ENCODE results near the gene ANO8.
"Not testable (repeated sequence)": the region's sequence is repeated elsewhere in the genome, so short reads cannot be mapped to it uniquely, and the experiment has no call there.

Gene ANO8

GRCh38 chr19:17309965-17310461, 24.6 kb downstream of the ANO8 start:
- no peak for DNase-seq (ENCODE audit: low read depth)

- DNase-seq (ENCODE audit: low read depth): peak; percentile 96
Measured at GRCh38 chr19:17309198-17309964, 25.3 kb downstream of the ANO8 start, which contains the start of gene DDA1. Gene DDA1 (plus strand): TSS chr19:17309563. CDS start chr19:17309655, 92 bp downstream.

GRCh38 chr19:17307876-17308377, 26.7 kb downstream of the ANO8 start:
- DNase-seq (ENCODE audit: low read depth): no peak

GRCh38 chr19:17306285-17306714, 28.4 kb downstream of the ANO8 start:
- DNase-seq (ENCODE audit: low read depth): no peak

- peak; percentile 92 for DNase-seq (ENCODE audit: low read depth)
Measured at GRCh38 chr19:17305517-17306284, 29.0 kb downstream of the ANO8 start, which contains the start of gene MRPL34. Gene MRPL34 (plus strand): TSS chr19:17305872. CDS start chr19:17305893, 21 bp downstream.

DNA sequence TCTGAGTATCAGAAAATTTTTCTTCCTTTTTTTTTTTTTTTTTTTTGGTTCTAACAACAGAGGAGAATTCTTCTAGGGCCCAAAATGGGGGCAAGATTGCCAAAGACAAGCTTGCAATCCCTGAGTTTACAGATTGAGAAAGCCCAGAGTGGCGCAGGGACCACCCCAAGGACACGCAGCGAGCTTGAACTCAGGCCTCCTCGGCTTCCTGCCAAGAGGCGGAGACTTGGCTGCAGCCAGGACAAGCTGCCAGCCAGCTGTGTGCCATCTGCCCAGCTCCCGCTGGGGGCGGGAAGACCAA, 29.5 kb downstream of the ANO8 start:
- no peak for DNase-seq (ENCODE audit: low read depth)

GRCh38 chr19:17304386-17305215, 30.1 kb downstream of the ANO8 start:
- no peak for DNase-seq (ENCODE audit: low read depth)

- no peak for DNase-seq (ENCODE audit: low read depth)
Measured at GRCh38 chr19:17303940-17304267, 30.8 kb downstream of the ANO8 start.

- peak; percentile 92 for DNase-seq (ENCODE audit: low read depth)
Measured at GRCh38 chr19:17303167-17303939, 31.3 kb downstream of the ANO8 start, which contains the start of gene ABHD8. Gene ABHD8 (minus strand): TSS chr19:17303425. CDS start chr19:17301616, 1,809 bp downstream.

GRCh38 chr19:17302391-17303166, 32.1 kb downstream of the ANO8 start:
- DNase-seq (ENCODE audit: low read depth): no peak

GRCh38 chr19:17300992-17301619, 33.5 kb downstream of the ANO8 start:
- DNase-seq (ENCODE audit: low read depth): no peak

GRCh38 chr19:17296976-17297375, 37.7 kb downstream of the ANO8 start:
- DNase-seq (ENCODE audit: low read depth): no peak

DNA sequence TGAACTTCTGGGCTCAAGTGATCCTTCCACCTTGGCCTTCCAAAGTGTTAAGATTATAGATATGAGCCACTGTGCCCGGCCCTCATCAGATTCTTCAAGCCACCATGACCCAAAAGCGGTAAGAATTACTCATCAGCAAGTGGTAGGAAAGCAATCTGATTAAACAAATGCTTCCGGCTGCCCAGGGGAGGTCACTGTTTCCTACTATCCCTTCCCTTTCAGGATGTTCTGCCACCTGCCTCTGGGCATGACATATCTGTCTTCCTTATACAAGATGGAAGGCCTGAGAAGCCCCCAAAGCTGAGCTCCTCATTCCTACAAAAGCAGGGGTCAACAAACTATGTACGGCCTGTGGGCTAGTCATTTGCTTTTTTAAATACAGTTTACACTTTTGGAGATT, 38.4 kb downstream of the ANO8 start:
- DNase-seq (ENCODE audit: low read depth): no peak

DNA sequence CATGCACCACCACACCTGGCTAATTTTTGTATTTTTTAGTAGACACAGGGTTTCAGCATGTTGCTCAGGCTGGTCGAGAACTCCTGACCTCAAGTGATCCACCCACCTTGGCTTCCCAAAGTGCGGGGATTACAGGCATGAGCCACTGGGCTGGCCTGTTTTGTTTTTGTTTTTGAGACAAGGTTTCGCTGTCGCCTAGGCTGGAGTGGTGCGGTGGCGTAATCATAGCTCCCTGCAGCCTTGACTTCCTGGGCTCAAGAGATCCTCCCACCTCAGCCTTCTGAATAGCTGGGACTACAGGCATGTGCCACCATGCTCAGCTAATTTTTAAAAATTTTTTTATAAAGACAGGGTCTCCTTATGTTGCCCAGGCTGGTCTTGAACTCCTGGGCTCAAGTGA, 39.1 kb downstream of the ANO8 start:
- DNase-seq (ENCODE audit: low read depth): not testable (repeated sequence)

GRCh38 chr19:17294051-17294891, 40.4 kb downstream of the ANO8 start:
- DNase-seq (ENCODE audit: low read depth): peak; percentile 66

DNA sequence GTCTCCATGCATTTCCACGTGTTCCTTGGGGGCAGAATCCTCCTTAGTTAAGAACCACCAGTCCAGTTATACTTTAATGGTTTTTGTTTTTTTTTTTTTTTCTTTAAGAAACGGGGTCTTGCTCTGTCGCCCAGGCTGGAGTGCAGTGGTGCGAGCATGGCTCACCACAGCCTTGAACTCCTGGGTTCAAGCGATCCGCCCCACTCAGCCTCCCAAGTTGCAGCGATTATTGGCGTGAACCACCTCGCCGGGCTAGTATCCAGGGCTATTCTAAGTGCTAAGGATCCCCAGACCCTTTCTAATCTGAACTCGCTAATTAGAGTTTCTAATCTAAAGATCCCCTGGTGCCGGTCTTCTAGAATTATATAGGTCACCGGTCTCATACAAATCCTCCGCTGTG, 41.0 kb downstream of the ANO8 start:
- no peak for DNase-seq (ENCODE audit: low read depth)

GRCh38 chr19:17292301-17293074, 42.2 kb downstream of the ANO8 start:
- DNase-seq (ENCODE audit: low read depth): peak; percentile 83

DNA sequence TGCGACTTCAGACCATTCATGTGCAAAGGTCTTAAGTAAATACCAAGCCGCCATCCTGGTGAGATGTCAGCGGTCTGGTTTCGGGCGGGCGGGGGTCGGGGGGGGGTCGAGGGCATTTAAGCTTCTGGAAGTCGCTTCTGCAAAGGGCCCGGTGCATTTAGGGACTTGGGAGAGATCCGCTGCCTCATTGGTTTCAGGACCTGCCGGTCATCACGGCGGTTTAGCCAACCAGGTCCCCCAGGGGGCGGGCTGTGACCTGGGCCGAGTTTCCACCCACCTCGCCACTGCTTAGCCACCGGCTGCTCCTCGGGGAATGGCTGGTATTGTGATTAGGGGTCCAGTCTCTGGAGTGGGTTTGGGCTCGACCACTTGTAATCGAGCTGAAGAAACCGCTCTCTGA, 45.2 kb downstream of the ANO8 start:
- DNase-seq (ENCODE audit: low read depth): peak; percentile 68
